ENCODE data around the gene MPL.

DNA sequence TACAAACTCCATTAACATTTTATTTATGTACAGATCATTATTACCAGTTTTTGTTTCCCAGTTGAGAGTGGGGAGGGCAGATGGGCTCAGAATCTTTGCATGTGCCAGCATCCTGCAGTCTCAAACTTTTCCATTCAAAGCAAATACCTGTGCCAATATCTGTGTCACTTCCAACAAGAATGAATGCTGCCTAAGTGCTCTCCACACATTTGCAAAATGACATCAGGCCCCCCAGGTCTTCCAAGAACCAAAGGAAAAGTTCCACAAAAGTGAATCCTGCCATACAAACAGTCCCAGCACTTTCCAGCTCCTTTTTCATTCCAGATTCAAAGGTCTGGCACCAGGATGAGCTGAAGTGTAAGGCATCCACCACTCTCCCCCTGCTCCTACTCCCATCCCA is 38.5 kb upstream of the MPL start:
- TF ChIP-seq, protein P1, sequence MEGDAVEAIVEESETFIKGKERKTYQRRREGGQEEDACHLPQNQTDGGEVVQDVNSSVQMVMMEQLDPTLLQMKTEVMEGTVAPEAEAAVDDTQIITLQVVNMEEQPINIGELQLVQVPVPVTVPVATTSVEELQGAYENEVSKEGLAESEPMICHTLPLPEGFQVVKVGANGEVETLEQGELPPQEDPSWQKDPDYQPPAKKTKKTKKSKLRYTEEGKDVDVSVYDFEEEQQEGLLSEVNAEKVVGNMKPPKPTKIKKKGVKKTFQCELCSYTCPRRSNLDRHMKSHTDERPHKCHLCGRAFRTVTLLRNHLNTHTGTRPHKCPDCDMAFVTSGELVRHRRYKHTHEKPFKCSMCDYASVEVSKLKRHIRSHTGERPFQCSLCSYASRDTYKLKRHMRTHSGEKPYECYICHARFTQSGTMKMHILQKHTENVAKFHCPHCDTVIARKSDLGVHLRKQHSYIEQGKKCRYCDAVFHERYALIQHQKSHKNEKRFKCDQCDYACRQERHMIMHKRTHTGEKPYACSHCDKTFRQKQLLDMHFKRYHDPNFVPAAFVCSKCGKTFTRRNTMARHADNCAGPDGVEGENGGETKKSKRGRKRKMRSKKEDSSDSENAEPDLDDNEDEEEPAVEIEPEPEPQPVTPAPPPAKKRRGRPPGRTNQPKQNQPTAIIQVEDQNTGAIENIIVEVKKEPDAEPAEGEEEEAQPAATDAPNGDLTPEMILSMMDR (IDR thresholded peaks at IDR 0.05), result no peak
- TF ChIP-seq NR2C2 (CRISPR knock-in tag; IDR thresholded peaks at IDR 0.05), result no peak
- TF ChIP-seq, protein P2, sequence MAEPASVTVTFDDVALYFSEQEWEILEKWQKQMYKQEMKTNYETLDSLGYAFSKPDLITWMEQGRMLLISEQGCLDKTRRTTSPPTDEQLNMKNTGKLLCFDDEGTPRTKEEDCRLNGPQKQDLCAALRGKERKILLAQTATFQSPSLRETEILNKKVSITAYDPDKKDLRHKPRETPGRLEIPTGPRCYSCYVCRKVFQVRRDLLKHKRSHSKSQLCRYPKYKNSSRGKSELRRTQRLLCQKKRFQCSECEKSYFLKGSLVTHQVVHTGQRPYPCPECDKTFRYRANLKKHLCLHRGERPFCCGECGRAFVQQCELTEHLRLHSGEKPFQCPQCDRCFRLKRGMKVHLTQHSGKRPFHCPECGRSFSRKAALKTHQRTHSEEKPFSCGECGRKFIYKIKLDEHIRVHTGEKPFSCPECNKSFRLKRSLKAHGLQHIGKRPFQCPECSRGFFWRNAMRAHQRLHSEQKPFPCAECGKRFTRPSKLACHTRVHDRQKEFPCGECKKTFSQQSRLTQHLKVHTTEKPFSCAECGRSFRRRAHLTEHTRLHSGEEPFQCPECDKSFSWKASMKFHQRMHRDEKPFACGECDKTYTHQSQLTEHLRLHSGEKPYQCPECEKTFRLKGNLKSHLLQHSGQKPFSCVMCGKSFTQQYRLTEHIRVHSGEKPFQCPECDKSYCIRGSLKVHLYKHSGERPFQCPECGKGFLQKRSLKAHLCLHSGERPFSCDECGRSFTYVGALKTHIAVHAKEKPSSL (CRISPR knock-in tag; conservative IDR thresholded peaks at IDR 0.05), result no peak
- TF ChIP-seq, protein P3, sequence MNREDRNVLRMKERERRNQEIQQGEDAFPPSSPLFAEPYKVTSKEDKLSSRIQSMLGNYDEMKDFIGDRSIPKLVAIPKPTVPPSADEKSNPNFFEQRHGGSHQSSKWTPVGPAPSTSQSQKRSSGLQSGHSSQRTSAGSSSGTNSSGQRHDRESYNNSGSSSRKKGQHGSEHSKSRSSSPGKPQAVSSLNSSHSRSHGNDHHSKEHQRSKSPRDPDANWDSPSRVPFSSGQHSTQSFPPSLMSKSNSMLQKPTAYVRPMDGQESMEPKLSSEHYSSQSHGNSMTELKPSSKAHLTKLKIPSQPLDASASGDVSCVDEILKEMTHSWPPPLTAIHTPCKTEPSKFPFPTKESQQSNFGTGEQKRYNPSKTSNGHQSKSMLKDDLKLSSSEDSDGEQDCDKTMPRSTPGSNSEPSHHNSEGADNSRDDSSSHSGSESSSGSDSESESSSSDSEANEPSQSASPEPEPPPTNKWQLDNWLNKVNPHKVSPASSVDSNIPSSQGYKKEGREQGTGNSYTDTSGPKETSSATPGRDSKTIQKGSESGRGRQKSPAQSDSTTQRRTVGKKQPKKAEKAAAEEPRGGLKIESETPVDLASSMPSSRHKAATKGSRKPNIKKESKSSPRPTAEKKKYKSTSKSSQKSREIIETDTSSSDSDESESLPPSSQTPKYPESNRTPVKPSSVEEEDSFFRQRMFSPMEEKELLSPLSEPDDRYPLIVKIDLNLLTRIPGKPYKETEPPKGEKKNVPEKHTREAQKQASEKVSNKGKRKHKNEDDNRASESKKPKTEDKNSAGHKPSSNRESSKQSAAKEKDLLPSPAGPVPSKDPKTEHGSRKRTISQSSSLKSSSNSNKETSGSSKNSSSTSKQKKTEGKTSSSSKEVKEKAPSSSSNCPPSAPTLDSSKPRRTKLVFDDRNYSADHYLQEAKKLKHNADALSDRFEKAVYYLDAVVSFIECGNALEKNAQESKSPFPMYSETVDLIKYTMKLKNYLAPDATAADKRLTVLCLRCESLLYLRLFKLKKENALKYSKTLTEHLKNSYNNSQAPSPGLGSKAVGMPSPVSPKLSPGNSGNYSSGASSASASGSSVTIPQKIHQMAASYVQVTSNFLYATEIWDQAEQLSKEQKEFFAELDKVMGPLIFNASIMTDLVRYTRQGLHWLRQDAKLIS (CRISPR knock-in tag; IDR thresholded peaks at IDR 0.05; ENCODE audit: borderline replicate concordance), result no peak
- TF ChIP-seq, protein P4, sequence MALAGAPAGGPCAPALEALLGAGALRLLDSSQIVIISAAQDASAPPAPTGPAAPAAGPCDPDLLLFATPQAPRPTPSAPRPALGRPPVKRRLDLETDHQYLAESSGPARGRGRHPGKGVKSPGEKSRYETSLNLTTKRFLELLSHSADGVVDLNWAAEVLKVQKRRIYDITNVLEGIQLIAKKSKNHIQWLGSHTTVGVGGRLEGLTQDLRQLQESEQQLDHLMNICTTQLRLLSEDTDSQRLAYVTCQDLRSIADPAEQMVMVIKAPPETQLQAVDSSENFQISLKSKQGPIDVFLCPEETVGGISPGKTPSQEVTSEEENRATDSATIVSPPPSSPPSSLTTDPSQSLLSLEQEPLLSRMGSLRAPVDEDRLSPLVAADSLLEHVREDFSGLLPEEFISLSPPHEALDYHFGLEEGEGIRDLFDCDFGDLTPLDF (CRISPR knock-in tag; IDR thresholded peaks at IDR 0.05), result no peak
- TF ChIP-seq, protein P5, sequence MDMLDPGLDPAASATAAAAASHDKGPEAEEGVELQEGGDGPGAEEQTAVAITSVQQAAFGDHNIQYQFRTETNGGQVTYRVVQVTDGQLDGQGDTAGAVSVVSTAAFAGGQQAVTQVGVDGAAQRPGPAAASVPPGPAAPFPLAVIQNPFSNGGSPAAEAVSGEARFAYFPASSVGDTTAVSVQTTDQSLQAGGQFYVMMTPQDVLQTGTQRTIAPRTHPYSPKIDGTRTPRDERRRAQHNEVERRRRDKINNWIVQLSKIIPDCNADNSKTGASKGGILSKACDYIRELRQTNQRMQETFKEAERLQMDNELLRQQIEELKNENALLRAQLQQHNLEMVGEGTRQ (CRISPR knock-in tag; IDR thresholded peaks at IDR 0.05), result no peak
- no peak for TF ChIP-seq FOXK1 (CRISPR knock-in tag; IDR thresholded peaks at IDR 0.05)
- TF ChIP-seq OVOL2 (CRISPR knock-in tag; IDR thresholded peaks at IDR 0.05; ENCODE audit: borderline replicate concordance), result no peak
- no peak for TF ChIP-seq IRF2 (CRISPR knock-in tag; IDR thresholded peaks at IDR 0.05; ENCODE audit: borderline replicate concordance, low read depth)
- no peak for TF ChIP-seq CBFB (CRISPR knock-in tag; IDR thresholded peaks at IDR 0.05; ENCODE audit: low read depth)
- TF ChIP-seq NFYB (CRISPR knock-in tag; conservative IDR thresholded peaks at IDR 0.05; ENCODE audit: low read depth), result no peak
- no peak for TF ChIP-seq FOXJ3 (CRISPR knock-in tag; IDR thresholded peaks at IDR 0.05; ENCODE audit: borderline replicate concordance)
- TF ChIP-seq ELF4 (CRISPR knock-in tag; IDR thresholded peaks at IDR 0.05; ENCODE audit: low read depth), result no peak
